ENCODE data around the gene PGAP1. TPM values are rescaled to one million over a fixed set of nuclear protein-coding genes. Genes with fewer than 3 reads are reported as not detected.

The PGAP1 gene
- 19.7 and 26.9 TPM in 2 replicates for total RNA-seq

GRCh38 chr2:196926562-196927375, at the start of gene PGAP1:
Gene PGAP1 (minus strand): TSS chr2:196926707. CDS start chr2:196926616, 91 bp downstream.

GRCh38 chr2:196809260-196809659, 117.2 kb downstream of the PGAP1 start, which contains the start of gene C2orf66:
Gene C2orf66 (minus strand): TSS chr2:196809355. CDS start chr2:196809336, 19 bp downstream.

Small RNA genes lying within 50 kb of the gene (small RNA-seq; reads per million reads assigned to genes)
- gene AC012486.1 = not detected

Other genes starting within 250 kb of the PGAP1 start
- gene GTF3C3, start 127.0 kb downstream of the PGAP1 start, total RNA-seq = 61.3 and 71.1 TPM in 2 replicates
- 0.22 and 0.40 TPM in 2 replicates for gene C2orf66, start 117.4 kb downstream of the PGAP1 start, total RNA-seq

Data from thoracic aorta endothelial cell (primary cell).